Keratinocyte (primary cell): ENCODE results near the gene PMEPA1.

ENCODE experiments used
- CTCF ChIP-seq, 3 experiments: IDR thresholded peaks in 1 of 3; conservative IDR thresholded peaks in 1 of 3; optimal IDR thresholded peaks in 1 of 3; 2 replicates in 2 of 3; 3 replicates in 1 of 3; pipeline versions ENCODE3 to v1.5.1; 2011; ENCODE audit warnings: low read length in 3 of 3, mild to moderate bottlenecking in 3 of 3, moderate library complexity in 2 of 3, control low read depth in 1 of 3, inconsistent platforms in 1 of 3; ENCODE audit not compliant: insufficient read depth in 2 of 3; ENCODE audit errors: extremely low read depth in 1 of 3
- EZH2 ChIP-seq: IDR thresholded peaks from one replicate; pipeline ENCODE4 v1.6.1; 2012; ENCODE audit warnings: inconsistent platforms, mild to moderate bottlenecking, low read length, moderate library complexity

DNA sequence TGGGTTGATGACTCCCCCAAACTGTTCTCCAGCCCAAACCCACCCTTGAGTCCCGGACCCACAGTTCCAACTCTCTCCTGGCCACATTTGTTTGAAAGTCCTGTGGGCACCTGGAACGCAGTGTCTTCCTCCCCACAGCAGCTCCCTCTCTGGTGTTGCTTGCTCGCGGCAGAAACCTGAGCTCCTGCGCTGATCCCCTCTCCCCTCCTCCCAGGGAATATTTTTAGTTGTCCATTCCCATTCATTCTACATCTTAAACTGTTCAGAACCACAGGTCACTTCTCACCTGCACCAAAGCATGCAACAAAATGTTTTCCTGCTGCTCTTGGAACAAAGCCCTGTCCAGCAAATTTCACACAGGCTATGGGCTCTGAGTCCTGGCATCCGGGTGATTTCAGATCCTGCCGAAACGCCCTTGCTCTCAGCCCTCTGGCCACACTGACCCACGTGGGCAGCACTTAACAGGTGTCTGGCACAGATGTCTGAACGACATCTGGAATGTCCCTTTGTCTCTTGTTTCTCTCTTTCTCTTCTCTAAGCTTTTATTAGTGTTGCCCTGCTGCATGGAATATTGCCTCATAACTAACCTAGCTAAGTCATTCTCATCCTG lies 27.0 kb upstream of the PMEPA1 start:
- TF ChIP-seq CTCF (optimal IDR thresholded peaks at IDR 0.05 in 1 of 3, IDR thresholded peaks at IDR 0.05 in 1 of 3, conservative IDR thresholded peaks at IDR 0.05 in 1 of 3; ENCODE audit: extremely low read depth in 1 of 3, insufficient read depth in 2 of 3, low read length in 3 of 3): no peak
- no peak for TF ChIP-seq EZH2
